GM03348 (cell line): ENCODE data around the gene L1TD1.
"Not testable (repeated sequence)": the region's sequence is repeated elsewhere in the genome, so short reads cannot be mapped to it uniquely, and the experiment has no call there.

Experiments used
- DNase-seq: peaks from one replicate; pipeline ENCODE4 v3.0.0; 2012; ENCODE audit warnings: low spot score

The L1TD1 gene

DNA sequence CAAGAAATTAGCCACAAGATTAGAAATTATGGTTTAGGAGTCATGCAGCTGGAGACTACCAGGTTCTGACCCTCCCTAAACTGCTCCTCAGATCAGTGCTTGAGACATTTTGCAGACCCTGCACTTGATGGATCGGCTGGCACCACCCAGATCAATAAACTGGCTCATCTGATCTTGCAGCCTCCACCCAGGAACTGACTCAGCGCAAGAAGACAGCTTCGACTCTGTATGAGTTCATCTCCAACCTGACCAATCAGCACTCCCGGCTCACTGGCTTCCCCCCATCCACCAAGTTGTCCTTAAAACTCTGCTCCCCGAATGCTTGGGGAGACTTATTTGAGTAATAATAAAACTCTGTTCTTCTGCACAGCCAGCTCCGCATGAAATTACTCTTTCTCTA is 40.0 kb downstream of the L1TD1 start:
- no peak for DNase-seq

GRCh38 chr1:62235576-62235975 is 40.9 kb downstream of the L1TD1 start:
- DNase-seq, result no peak

DNA sequence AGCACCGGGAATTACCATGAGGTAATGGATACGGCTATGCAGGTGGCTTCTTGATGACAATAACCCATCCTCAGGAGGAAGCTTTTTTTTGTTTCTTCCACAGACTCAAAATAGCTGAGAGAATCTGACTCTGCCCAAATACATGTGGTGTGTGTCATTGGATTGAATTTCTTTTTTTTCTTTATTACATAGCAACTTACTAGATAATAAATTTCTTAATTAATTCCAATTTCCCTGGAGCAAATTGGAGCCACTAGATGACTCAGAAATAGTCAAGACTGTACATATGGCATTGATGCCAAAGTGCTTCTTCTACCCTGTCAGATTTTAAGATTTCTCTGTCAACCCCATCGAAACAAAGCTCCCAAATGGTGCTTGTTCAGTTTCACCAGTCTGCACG is 42.7 kb downstream of the L1TD1 start:
- DNase-seq, result no peak

DNA sequence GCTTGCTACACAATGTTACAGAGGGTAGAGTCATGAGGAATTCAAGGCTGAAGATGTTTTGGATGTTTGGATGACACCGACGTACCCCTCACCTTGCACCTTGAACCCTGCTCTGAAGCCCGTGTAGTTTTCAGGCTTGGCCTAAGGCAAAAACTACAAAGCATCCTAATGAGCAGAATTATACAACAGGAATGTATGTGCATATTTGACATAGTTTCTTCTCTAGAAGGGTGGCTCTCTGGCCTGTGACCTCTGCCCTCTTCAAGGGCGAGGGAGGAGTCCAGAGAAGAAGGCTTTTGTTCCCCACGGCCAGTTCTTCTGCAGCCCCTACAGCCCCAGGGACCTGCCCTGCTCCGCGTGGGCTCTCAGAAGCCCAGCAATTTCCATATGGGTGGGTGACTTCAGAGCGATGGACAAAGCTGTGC is 43.3 kb downstream of the L1TD1 start:
- DNase-seq, result no peak

- DNase-seq, result no peak
These were observed 43.9 kb downstream of the L1TD1 start for GRCh38 chr1:62238507-62238906.

- DNase-seq, result not testable (repeated sequence)
These were observed 45.2 kb downstream of the L1TD1 start for GRCh38 chr1:62239652-62240403.

- no peak for DNase-seq
These were observed 46.2 kb downstream of the L1TD1 start for GRCh38 chr1:62240651-62241370.

GRCh38 chr1:62241371-62242131 is 46.9 kb downstream of the L1TD1 start:
- no peak for DNase-seq

- not testable (repeated sequence) for DNase-seq
These were observed 49.7 kb downstream of the L1TD1 start for GRCh38 chr1:62244380-62244779.

- DNase-seq, result peak; percentile 31
These were observed 50.6 kb downstream of the L1TD1 start for GRCh38 chr1:62245201-62245600.

DNA sequence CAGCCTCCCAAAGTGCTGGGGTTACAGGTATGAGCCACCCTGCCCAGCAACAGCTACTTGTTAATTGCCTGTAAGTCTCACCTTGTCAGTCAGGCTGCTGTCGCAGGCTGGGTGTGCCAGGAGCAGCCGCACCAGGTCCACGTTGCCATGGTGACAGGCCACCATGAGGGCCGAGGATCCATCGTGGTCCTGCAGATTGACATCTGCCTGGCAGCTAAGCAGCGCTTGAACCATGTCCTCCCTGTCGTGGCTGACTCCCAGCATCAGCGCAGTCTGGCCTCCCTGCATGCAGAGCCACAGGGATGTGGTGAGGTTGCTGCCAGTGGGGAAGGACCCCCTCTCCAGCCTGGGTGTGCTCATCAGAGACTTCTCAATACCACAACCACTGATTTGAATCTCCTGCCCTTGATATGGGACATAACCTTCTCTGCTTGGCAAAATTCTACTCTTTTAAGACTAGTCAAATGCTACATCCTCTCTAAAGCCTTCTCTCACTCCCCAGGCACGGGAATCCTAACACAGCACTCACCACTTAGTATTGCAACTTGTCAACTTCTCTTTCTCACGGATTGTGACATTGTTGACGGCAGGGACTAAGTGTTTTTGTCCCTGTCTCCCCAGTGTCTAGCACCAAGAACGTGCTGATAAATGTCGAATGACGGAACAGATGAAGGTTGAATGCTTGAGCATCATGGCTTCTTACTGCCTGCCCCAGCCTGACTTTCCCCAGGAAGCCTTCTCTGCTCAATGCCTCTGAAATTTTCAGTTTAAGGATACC is 52.9 kb downstream of the L1TD1 start:
- no peak for DNase-seq

DNA sequence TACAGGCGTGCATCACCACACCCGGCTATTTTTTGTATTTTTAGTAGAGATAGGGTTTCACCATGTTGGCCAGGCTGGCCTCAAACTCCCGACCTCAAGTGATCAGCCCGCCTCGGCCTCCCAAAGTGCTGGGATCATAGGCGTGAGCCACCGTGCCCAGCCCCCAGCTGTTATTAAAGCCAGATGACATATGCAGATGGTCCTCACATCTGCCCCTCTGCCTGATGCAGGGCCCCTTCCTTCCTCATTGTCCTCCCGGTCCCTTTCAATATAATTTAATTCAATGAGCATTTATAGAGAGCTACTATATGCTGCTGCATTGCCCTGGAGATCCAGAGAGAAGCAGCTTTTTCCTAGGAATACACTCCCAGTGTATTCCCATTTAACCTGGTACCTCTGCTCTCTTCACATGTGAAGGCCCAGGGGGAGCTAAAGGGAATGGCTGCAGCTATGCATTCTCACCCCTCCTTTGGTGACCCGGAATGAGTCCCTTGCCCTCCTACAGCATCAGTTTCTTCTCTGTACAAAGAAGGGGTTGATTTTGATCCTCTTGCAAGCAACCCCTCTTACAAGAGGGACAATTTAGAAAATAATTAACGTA is 55.6 kb downstream of the L1TD1 start:
- no peak for DNase-seq

GRCh38 chr1:62259551-62259950 is 64.9 kb downstream of the L1TD1 start:
- no peak for DNase-seq

GRCh38 chr1:62260688-62261087 is 66.0 kb downstream of the L1TD1 start:
- DNase-seq, result no peak
